NB4 (cell line): ENCODE results near the gene SLX1A.
"Not testable (repeated sequence)": the region's sequence is repeated elsewhere in the genome, so short reads cannot be mapped to it uniquely, and the experiment has no call there.

Experiments
- DNase-seq: peaks from one replicate; pipeline ENCODE4 v3.0.0; 2010; ENCODE audit warnings: low read depth
- H3K4me3 ChIP-seq: one replicate; pipeline ENCODE4 v1.5.1; 2011; ENCODE audit warnings: mild to moderate bottlenecking, low read depth, low read length, moderate library complexity
- CTCF ChIP-seq: IDR thresholded peaks from one replicate; pipeline ENCODE4 v1.5.1; 2012; ENCODE audit warnings: low read depth, low read length
- MAX ChIP-seq: IDR thresholded peaks from 2 replicates; pipeline ENCODE4 v1.6.1; 2011; ENCODE audit warnings: low read depth, low read length
- MYC ChIP-seq: IDR thresholded peaks from 2 replicates; pipeline ENCODE4 v1.6.1; 2011; ENCODE audit warnings: low read depth, low read length
- POLR2A ChIP-seq: IDR thresholded peaks from 2 replicates; pipeline ENCODE4 v1.6.1; 2011; ENCODE audit warnings: mild to moderate bottlenecking; ENCODE audit not compliant: insufficient read length; ENCODE audit errors: extremely low read depth

Gene SLX1A

GRCh38 chr16:30193615-30194014 is at the start of gene SLX1A, which contains the start of gene BOLA2B:
Gene SLX1A (plus strand): TSS chr16:30193875. CDS start chr16:30194085, 210 bp downstream.
Gene BOLA2B (minus strand): TSS chr16:30193666. CDS start chr16:30193595, 71 bp downstream.
- peak within 1 kb of the TSS; percentile 21 for H3K4me3 ChIP-seq
- DNase-seq, result not testable (repeated sequence)

- H3K4me3 ChIP-seq, result no peak overlapping the region
- TF ChIP-seq POLR2A (no peak), MAX (no peak), CTCF (no peak), MYC (no peak)
- no peak for DNase-seq
These were observed 49.7 kb upstream of the SLX1A start for GRCh38 chr16:30144017-30144416.

GRCh38 chr16:30144917-30145316 is 48.8 kb upstream of the SLX1A start:
- H3K4me3 ChIP-seq, result no peak overlapping the region
- TF ChIP-seq CTCF, result no peak
- no peak for TF ChIP-seq POLR2A
- DNase-seq, result no peak

GRCh38 chr16:30145657-30146056 is 48.0 kb upstream of the SLX1A start:
- TF ChIP-seq POLR2A, result no peak
- no peak for TF ChIP-seq CTCF
- TF ChIP-seq MAX, result no peak
- TF ChIP-seq MYC, result no peak
- no peak for DNase-seq
- no peak overlapping the region for H3K4me3 ChIP-seq

GRCh38 chr16:30147843-30148510 is 45.7 kb upstream of the SLX1A start:
- no peak overlapping the region for H3K4me3 ChIP-seq

More at GRCh38 chr16:30147843-30148510, 45.7 kb upstream of the SLX1A start:
- DNase-seq, result no peak
- no peak for TF ChIP-seq MYC
- no peak for TF ChIP-seq POLR2A
- no peak for TF ChIP-seq CTCF
- no peak for TF ChIP-seq MAX
